HCT116 (cell line): ENCODE data around the gene MIDN. TPM values are rescaled to one million over a fixed set of nuclear protein-coding genes. Genes with fewer than 3 reads are reported as not detected.

ENCODE experiments used
- ATAC-seq: fragments of 200-7000 bp; cut with Tn5 transposase; 2 replicates; pipeline ENCODE4 v1.9.1; 2020; ENCODE audit warnings: mild to moderate bottlenecking, moderate library complexity
- BruUV-seq: library from RNA; stranded (reverse); fragments of 400-500 nt; replicated peaks from 2 replicates; lab custom pipeline; 2021; lab: Mats Ljungman, UMichigan
- CTCF ChIA-PET: fragments of 300-600 bp; sonication (Branson Sonifier 250); formaldehyde crosslinking; loops from one replicate; lab custom pipeline; 2021; ENCODE audit warnings: antibody characterized with exemption; lab: Charles Lee
- POLR2A ChIA-PET: fragments of 300-600, 350-600 bp; sonication (Branson Sonifier 250); formaldehyde crosslinking; loops from one replicate; lab custom pipeline; 2021; ENCODE audit warnings: antibody characterized with exemption; lab: Charles Lee
- RAD21 ChIA-PET, 2 experiments: fragments of 300-600 bp; sonication (Branson Sonifier 250); formaldehyde crosslinking; loops; one replicate each; lab custom pipeline; 2023; ENCODE audit warnings: low total read pairs in 2 of 2; ENCODE audit not compliant: uncharacterized antibody in 2 of 2, unreplicated experiment in 2 of 2, low non-redundant PET in 1 of 2; lab: Charles Lee
- DNase-seq: peaks from one replicate; pipeline ENCODE4 v3.0.0-alpha.2; 2010; ENCODE audit warnings: low read depth, low spot score
- H2AFZ ChIP-seq: fragments of 200-600 bp; shearing (Covaris generic), sonication (generic); 2 replicates; pipeline ENCODE4 v1.6.1; 2017; ENCODE audit warnings: low read depth, mixed run types, mixed read lengths, antibody characterized with exemption, low read length; ENCODE audit not compliant: poor library complexity, severe bottlenecking
- H3K27ac ChIP-seq: 2 replicates; pipeline ENCODE4 v1.5.1; 2012; ENCODE audit warnings: low read depth, low read length
- H3K27me3 ChIP-seq: fragments of 200-600 bp; sonication (generic); 2 replicates; pipeline ENCODE4 v1.6.1; 2016; ENCODE audit warnings: mixed run types, low read length, mixed read lengths; ENCODE audit not compliant: insufficient read depth
- H3K36me3 ChIP-seq, 2 experiments: fragments of 200-500 bp in 1 of 2; fragments of 200-600 bp in 1 of 2; sonication (Bioruptor generic) in 1 of 2; sonication (generic) in 1 of 2; 2 replicates each; pipeline versions ENCODE4 v1.5.1 to v1.6.1; 2014 to 2016; ENCODE audit warnings: low read length in 2 of 2, inconsistent platforms in 1 of 2, mixed read lengths in 1 of 2, mixed run types in 1 of 2; ENCODE audit not compliant: insufficient read depth in 2 of 2, control insufficient read depth in 1 of 2
- H3K4me1 ChIP-seq, 2 experiments: fragments of 200-600 bp in 1 of 2; sonication (generic) in 1 of 2; 2 replicates each; pipeline versions ENCODE4 v1.5.1 to v1.6.1; 2012 to 2017; ENCODE audit warnings: low read length in 2 of 2, inconsistent platforms in 1 of 2, mild to moderate bottlenecking in 1 of 2, mixed read lengths in 1 of 2, mixed run types in 1 of 2, moderate library complexity in 1 of 2; ENCODE audit not compliant: insufficient read depth in 2 of 2, control insufficient read depth in 1 of 2
- H3K4me2 ChIP-seq: fragments of 200-600 bp; sonication (generic); 2 replicates; pipeline ENCODE4 v1.6.1; 2017; ENCODE audit warnings: mixed run types, low read length, mixed read lengths
- H3K4me3 ChIP-seq, 2 experiments: fragments of 200-600 bp in 1 of 2; sonication (generic) in 1 of 2; replicated peaks in 1 of 2; 2 replicates each; pipeline ENCODE4 v1.5.1; 2011 to 2016; ENCODE audit warnings: low read length in 2 of 2, control low read depth in 1 of 2, low read depth in 1 of 2, mild to moderate bottlenecking in 1 of 2, mixed read lengths in 1 of 2, mixed run types in 1 of 2
- H3K79me2 ChIP-seq: fragments of 200-600 bp; sonication (generic); 2 replicates; pipeline ENCODE4 v1.6.1; 2017; ENCODE audit warnings: mild to moderate bottlenecking, mixed run types, low read length, moderate library complexity, mixed read lengths; ENCODE audit not compliant: insufficient read depth
- H3K9ac ChIP-seq: fragments of 200-600 bp; sonication (generic); 2 replicates; pipeline ENCODE4 v1.6.1; 2016; ENCODE audit warnings: low read length, mixed read lengths
- H3K9me2 ChIP-seq: fragments of 200-600 bp; sonication (generic), shearing (Covaris generic); 2 replicates; pipeline ENCODE4 v1.6.1; 2017; ENCODE audit warnings: mixed run types, mild to moderate bottlenecking, moderate library complexity; ENCODE audit not compliant: insufficient read depth
- H3K9me3 ChIP-seq, 2 experiments: fragments of 200-500 bp in 1 of 2; fragments of 200-600 bp in 1 of 2; sonication (Bioruptor generic) in 1 of 2; sonication (generic) in 1 of 2; 2 replicates each; pipeline ENCODE4 v1.6.1; 2014 to 2017; ENCODE audit warnings: low read length in 2 of 2, mixed read lengths in 2 of 2, inconsistent platforms in 1 of 2, low read depth in 1 of 2, mild to moderate bottlenecking in 1 of 2, mixed run types in 1 of 2, moderate library complexity in 1 of 2; ENCODE audit not compliant: control insufficient read depth in 1 of 2, insufficient read depth in 1 of 2
- H4K20me1 ChIP-seq: fragments of 200-600 bp; sonication (generic), shearing (Covaris generic); 2 replicates; pipeline ENCODE4 v1.6.1; 2017; ENCODE audit warnings: mixed run types, mild to moderate bottlenecking, moderate library complexity; ENCODE audit not compliant: insufficient read depth
- CBX3 ChIP-seq: IDR thresholded peaks from 2 replicates; pipeline ENCODE4 v1.6.1; 2012; ENCODE audit warnings: low read depth
- CEBPB ChIP-seq: IDR thresholded peaks from 2 replicates; pipeline ENCODE4 v1.6.1; 2012; ENCODE audit warnings: low read depth
- EZH2phosphoT487 ChIP-seq: fragments of 200-600 bp; IDR thresholded peaks from 2 replicates; pipeline ENCODE4 v1.6.1; 2018; ENCODE audit warnings: antibody characterized with exemption, borderline replicate concordance
- FOSL1 ChIP-seq: IDR thresholded peaks from 2 replicates; pipeline ENCODE4 v1.6.1; 2012; ENCODE audit warnings: low read depth
- JUND ChIP-seq: IDR thresholded peaks from 2 replicates; pipeline ENCODE4 v1.6.1; 2012
- POLR2AphosphoS5 ChIP-seq: IDR thresholded peaks from 2 replicates; pipeline ENCODE4 v1.6.1; 2011; ENCODE audit warnings: mild to moderate bottlenecking, low read depth, low read length, moderate library complexity
- SP1 ChIP-seq: IDR thresholded peaks from 2 replicates; pipeline ENCODE4 v1.6.1; 2012; ENCODE audit warnings: low read depth
- SRF ChIP-seq: IDR thresholded peaks from 2 replicates; pipeline ENCODE4 v1.6.1; 2012; ENCODE audit warnings: low read depth
- TCF7L2 ChIP-seq: IDR thresholded peaks from 2 replicates; pipeline ENCODE4 v1.7.0; 2011; ENCODE audit warnings: borderline replicate concordance, inconsistent platforms; ENCODE audit not compliant: insufficient read depth, insufficient read length; ENCODE audit errors: extremely low read depth
- ZFX ChIP-seq: fragments of 450-650 bp; IDR thresholded peaks from 2 replicates; pipeline ENCODE4 v1.6.1; 2017
- ZNF274 ChIP-seq: fragments of 200-500 bp; sonication (Bioruptor generic); IDR thresholded peaks from 2 replicates; pipeline ENCODE4 v1.6.1; 2014; ENCODE audit warnings: mild to moderate bottlenecking, low read depth, low read length, inconsistent platforms
- intact Hi-C: fragments of 100-400 bp; cut with micrococcal nuclease; formaldehyde crosslinking; loops from 2 replicates; pipeline ENCODE4 v1.10.0; 2022
- total RNA-seq: library from RNA; stranded (reverse); gene quantifications from one replicate; pipeline ENCODE4 v1.2.1, GENCODE V29; 2021; ENCODE audit not compliant: unreplicated experiment
- TF ChIP-seq, protein P1 (sequence below): IDR thresholded peaks from 2 replicates; pipeline ENCODE4 v1.6.1; 2012; ENCODE audit warnings: low read depth
- TF ChIP-seq, protein P2 (sequence below), 3 experiments: fragments of 200-600 bp in 1 of 3; sonication (generic) in 1 of 3; IDR thresholded peaks in 2 of 3; conservative IDR thresholded peaks in 1 of 3; 2 replicates each; pipeline ENCODE4 v1.5.1; 2012 to 2017; ENCODE audit warnings: low read depth in 2 of 3, low read length in 2 of 3, antibody characterized with exemption in 1 of 3, borderline replicate concordance in 1 of 3, control low read depth in 1 of 3, mild to moderate bottlenecking in 1 of 3, mixed read lengths in 1 of 3, mixed run types in 1 of 3, moderate library complexity in 1 of 3; ENCODE audit not compliant: insufficient read depth in 1 of 3
- TF ChIP-seq, protein P3 (sequence below): IDR thresholded peaks from 2 replicates; pipeline ENCODE4 v1.6.1; 2012

Gene MIDN
- total RNA-seq, 1 experiment from 2014 or later: 146 TPM

- intact Hi-C loops: no loop called here
- H3K4me1 ChIP-seq: peaks cover 20 to 72% of the 10 kb centered on the region in 2 experiments
- no peaks in the 10 kb centered on the region for H3K9me2 ChIP-seq
- H2AFZ ChIP-seq: no peak overlapping the region
- no peaks in the 10 kb centered on the region for H3K9me3 ChIP-seq
- H3K27me3 ChIP-seq: no peaks in the 10 kb centered on the region
- H3K27ac ChIP-seq: peak overlapping the region; percentile 99
- H3K4me3 ChIP-seq: peak overlapping the region; percentile 68 to 74
- peaks cover 28 to 54% of the 10 kb centered on the region in 2 experiments for H3K36me3 ChIP-seq
- POLR2A ChIA-PET: interaction anchor here (0.7 to 3.5 kb wide), 6 partner anchors 9 to 49 kb away, joined by 3 to 40 read pairs (median 7); partner anchors contain the start of gene CIRBP
- peak overlapping the region; percentile 91 for H3K9ac ChIP-seq
- CTCF ChIA-PET: interaction anchor here (1.4 to 2.3 kb wide), 2 partner anchors 9 to 13 kb away, joined by 13 to 16 read pairs; no protein-coding TSS in a partner anchor
- H3K4me2 ChIP-seq: peak overlapping the region; percentile 99
- no peak for DNase-seq
- ATAC-seq: peak; percentile 35
- BruUV-seq: no TSS peak
- RAD21 ChIA-PET: interaction anchor here (1.0 to 1.5 kb wide), 6 partner anchors 9 to 16 kb away, joined by 3 to 12 read pairs (median 6); partner anchors contain the start of gene CIRBP (in 1 of the 2)
- H3K79me2 ChIP-seq: peaks cover 76% of the 10 kb centered on the region
- peaks cover 3% of the 10 kb centered on the region; the same call in 1 of the 2 replicates for H4K20me1 ChIP-seq
- no peak for TF ChIP-seq JUND
- TF ChIP-seq, protein P1, sequence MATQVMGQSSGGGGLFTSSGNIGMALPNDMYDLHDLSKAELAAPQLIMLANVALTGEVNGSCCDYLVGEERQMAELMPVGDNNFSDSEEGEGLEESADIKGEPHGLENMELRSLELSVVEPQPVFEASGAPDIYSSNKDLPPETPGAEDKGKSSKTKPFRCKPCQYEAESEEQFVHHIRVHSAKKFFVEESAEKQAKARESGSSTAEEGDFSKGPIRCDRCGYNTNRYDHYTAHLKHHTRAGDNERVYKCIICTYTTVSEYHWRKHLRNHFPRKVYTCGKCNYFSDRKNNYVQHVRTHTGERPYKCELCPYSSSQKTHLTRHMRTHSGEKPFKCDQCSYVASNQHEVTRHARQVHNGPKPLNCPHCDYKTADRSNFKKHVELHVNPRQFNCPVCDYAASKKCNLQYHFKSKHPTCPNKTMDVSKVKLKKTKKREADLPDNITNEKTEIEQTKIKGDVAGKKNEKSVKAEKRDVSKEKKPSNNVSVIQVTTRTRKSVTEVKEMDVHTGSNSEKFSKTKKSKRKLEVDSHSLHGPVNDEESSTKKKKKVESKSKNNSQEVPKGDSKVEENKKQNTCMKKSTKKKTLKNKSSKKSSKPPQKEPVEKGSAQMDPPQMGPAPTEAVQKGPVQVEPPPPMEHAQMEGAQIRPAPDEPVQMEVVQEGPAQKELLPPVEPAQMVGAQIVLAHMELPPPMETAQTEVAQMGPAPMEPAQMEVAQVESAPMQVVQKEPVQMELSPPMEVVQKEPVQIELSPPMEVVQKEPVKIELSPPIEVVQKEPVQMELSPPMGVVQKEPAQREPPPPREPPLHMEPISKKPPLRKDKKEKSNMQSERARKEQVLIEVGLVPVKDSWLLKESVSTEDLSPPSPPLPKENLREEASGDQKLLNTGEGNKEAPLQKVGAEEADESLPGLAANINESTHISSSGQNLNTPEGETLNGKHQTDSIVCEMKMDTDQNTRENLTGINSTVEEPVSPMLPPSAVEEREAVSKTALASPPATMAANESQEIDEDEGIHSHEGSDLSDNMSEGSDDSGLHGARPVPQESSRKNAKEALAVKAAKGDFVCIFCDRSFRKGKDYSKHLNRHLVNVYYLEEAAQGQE: no peak
- TF ChIP-seq, protein P2, sequence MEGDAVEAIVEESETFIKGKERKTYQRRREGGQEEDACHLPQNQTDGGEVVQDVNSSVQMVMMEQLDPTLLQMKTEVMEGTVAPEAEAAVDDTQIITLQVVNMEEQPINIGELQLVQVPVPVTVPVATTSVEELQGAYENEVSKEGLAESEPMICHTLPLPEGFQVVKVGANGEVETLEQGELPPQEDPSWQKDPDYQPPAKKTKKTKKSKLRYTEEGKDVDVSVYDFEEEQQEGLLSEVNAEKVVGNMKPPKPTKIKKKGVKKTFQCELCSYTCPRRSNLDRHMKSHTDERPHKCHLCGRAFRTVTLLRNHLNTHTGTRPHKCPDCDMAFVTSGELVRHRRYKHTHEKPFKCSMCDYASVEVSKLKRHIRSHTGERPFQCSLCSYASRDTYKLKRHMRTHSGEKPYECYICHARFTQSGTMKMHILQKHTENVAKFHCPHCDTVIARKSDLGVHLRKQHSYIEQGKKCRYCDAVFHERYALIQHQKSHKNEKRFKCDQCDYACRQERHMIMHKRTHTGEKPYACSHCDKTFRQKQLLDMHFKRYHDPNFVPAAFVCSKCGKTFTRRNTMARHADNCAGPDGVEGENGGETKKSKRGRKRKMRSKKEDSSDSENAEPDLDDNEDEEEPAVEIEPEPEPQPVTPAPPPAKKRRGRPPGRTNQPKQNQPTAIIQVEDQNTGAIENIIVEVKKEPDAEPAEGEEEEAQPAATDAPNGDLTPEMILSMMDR (IDR thresholded peaks at IDR 0.05 in 2 of 3, conservative IDR thresholded peaks at IDR 0.05 in 1 of 3; ENCODE audit: borderline replicate concordance in 1 of 3, insufficient read depth in 1 of 3, low read depth in 2 of 3, low read length in 2 of 3): no peak
- TF ChIP-seq CEBPB: no peak
- TF ChIP-seq ZNF274: no peak
- TF ChIP-seq, protein P3, sequence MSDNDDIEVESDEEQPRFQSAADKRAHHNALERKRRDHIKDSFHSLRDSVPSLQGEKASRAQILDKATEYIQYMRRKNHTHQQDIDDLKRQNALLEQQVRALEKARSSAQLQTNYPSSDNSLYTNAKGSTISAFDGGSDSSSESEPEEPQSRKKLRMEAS: 0 out of 2 replicates have a peak, but pooled peaks have one; percentile 20
- no peak for TF ChIP-seq EZH2phosphoT487
- TF ChIP-seq ZFX: no peak
- no peak for TF ChIP-seq SRF
- peak; percentile 54 for TF ChIP-seq POLR2AphosphoS5
- TF ChIP-seq SP1: peak; percentile 26; the same call in 1 of the 2 replicates
- TF ChIP-seq CBX3: no peak
- TF ChIP-seq FOSL1: peak; percentile 52
- peak; percentile 55 for TF ChIP-seq TCF7L2
Measured at GRCh38 chr19:1252821-1253513, 4.6 kb downstream of the MIDN start.
